GM23338 (cell line): ENCODE measurements around the gene TCF7L1. TPM values are rescaled to one million over a fixed set of nuclear protein-coding genes. Genes with fewer than 3 reads are reported as not detected.

Source experiments
- ATAC-seq: fragments of 200-7000 bp; cut with Tn5 transposase; 3 replicates; pipeline ENCODE4 v1.9.1; 2020
- DNase-seq: peaks from one replicate; pipeline ENCODE4 v3.0.0-alpha.2; 2015; ENCODE audit warnings: low spot score
- H2AFZ ChIP-seq: fragments of 200-600 bp; sonication (generic); 2 replicates; pipeline ENCODE4 v1.8.0; 2016; ENCODE audit warnings: antibody characterized with exemption, mild to moderate bottlenecking, moderate library complexity
- H3F3A ChIP-seq: fragments of 200-600 bp; sonication (generic); replicated peaks from 2 replicates; pipeline ENCODE4 v1.8.0; 2017; ENCODE audit warnings: antibody characterized with exemption, mixed run types, low read depth
- H3K27ac ChIP-seq: fragments of 200-600 bp; sonication (generic); 2 replicates; pipeline ENCODE4 v1.6.1; 2016; ENCODE audit warnings: low read depth
- H3K27me3 ChIP-seq: fragments of 200-600 bp; sonication (generic); 2 replicates; pipeline ENCODE4 v1.8.0; 2016; ENCODE audit warnings: mild to moderate bottlenecking, mixed run types, moderate library complexity; ENCODE audit not compliant: insufficient read depth
- H3K36me3 ChIP-seq: fragments of 200-600 bp; sonication (generic); 2 replicates; pipeline ENCODE4 v1.8.0; 2016; ENCODE audit warnings: mild to moderate bottlenecking; ENCODE audit not compliant: insufficient read depth
- H3K4me1 ChIP-seq: fragments of 200-600 bp; sonication (generic); 2 replicates; pipeline ENCODE4 v1.8.0; 2016; ENCODE audit warnings: mild to moderate bottlenecking, moderate library complexity; ENCODE audit not compliant: insufficient read depth
- H3K4me2 ChIP-seq: fragments of 200-600 bp; sonication (generic); 2 replicates; pipeline ENCODE4 v1.7.1; 2017; ENCODE audit warnings: mixed run types
- H3K4me3 ChIP-seq: fragments of 200-600 bp; sonication (generic); 2 replicates; pipeline ENCODE4 v1.6.1; 2016; ENCODE audit warnings: mixed run types
- H3K79me2 ChIP-seq: fragments of 200-600 bp; sonication (generic); replicated peaks from 2 replicates; pipeline ENCODE4 v1.8.0; 2017; ENCODE audit warnings: mild to moderate bottlenecking; ENCODE audit not compliant: insufficient read depth
- H3K9me2 ChIP-seq: fragments of 200-600 bp; sonication (generic); 2 replicates; pipeline ENCODE4 v1.8.0; 2017; ENCODE audit not compliant: insufficient read depth
- H4K20me1 ChIP-seq: fragments of 200-600 bp; sonication (generic); replicated peaks from 2 replicates; pipeline ENCODE4 v1.8.0; 2017; ENCODE audit warnings: mild to moderate bottlenecking; ENCODE audit not compliant: insufficient read depth
- H3K27ac Mint-ChIP-seq: 2 replicates; pipeline ENCODE4 v1.8.0; 2020; ENCODE audit warnings: inconsistent platforms, mild to moderate bottlenecking, moderate library complexity, mixed read lengths
- H3K27me3 Mint-ChIP-seq: 3 replicates; pipeline ENCODE4 v1.8.0; 2022; ENCODE audit warnings: low read depth, mild to moderate bottlenecking, moderate library complexity, mixed read lengths, inconsistent platforms; ENCODE audit not compliant: insufficient read depth, poor library complexity
- H3K36me3 Mint-ChIP-seq: 3 replicates; pipeline ENCODE4 v1.8.0; 2021; ENCODE audit warnings: low read depth, mild to moderate bottlenecking, inconsistent platforms, moderate library complexity, mixed read lengths
- H3K4me1 Mint-ChIP-seq: 3 replicates; pipeline ENCODE4 v1.8.0; 2020; ENCODE audit warnings: mild to moderate bottlenecking, inconsistent platforms, mixed read lengths
- H3K4me3 Mint-ChIP-seq: 3 replicates; pipeline ENCODE4 v1.8.0; 2021; ENCODE audit warnings: moderate library complexity, mild to moderate bottlenecking, inconsistent platforms, mixed read lengths
- H3K9me3 Mint-ChIP-seq: 3 replicates; pipeline ENCODE4 v1.8.0; 2020; ENCODE audit warnings: moderate library complexity, mild to moderate bottlenecking, inconsistent platforms, mixed read lengths
- CREB1 ChIP-seq: fragments of 250-450 bp; sonication (Bioruptor Pico); IDR thresholded peaks from 2 replicates; pipeline ENCODE4 v1.5.0; 2020; ENCODE audit warnings: low read depth, mild to moderate bottlenecking, moderate library complexity
- EZH2 ChIP-seq: fragments of 200-600 bp; sonication (generic); IDR thresholded peaks from one replicate; pipeline ENCODE4 v1.8.0; 2017; ENCODE audit warnings: antibody characterized with exemption, mild to moderate bottlenecking, low read depth; ENCODE audit not compliant: unreplicated experiment
- EZH2phosphoT487 ChIP-seq: fragments of 200-600 bp; sonication (generic); IDR thresholded peaks from one replicate; pipeline ENCODE4 v1.8.1; 2018; ENCODE audit warnings: antibody characterized with exemption; ENCODE audit not compliant: unreplicated experiment
- JUNB ChIP-seq: IDR thresholded peaks from one replicate; pipeline ENCODE4 v1.6.1; 2016; ENCODE audit warnings: antibody characterized with exemption; ENCODE audit not compliant: unreplicated experiment
- NANOG ChIP-seq: IDR thresholded peaks from 2 replicates; pipeline ENCODE4 v1.6.1; 2016; ENCODE audit warnings: antibody characterized with exemption, borderline replicate concordance
- POLR2AphosphoS5 ChIP-seq: IDR thresholded peaks from 2 replicates; pipeline ENCODE4 v1.6.1; 2016; ENCODE audit warnings: antibody characterized with exemption, low read depth
- STAT1 ChIP-seq: IDR thresholded peaks from one replicate; pipeline ENCODE4 v1.6.1; 2016; ENCODE audit warnings: antibody characterized with exemption; ENCODE audit not compliant: unreplicated experiment
- ZNF114 ChIP-seq: fragments of 250-450 bp; sonication (Bioruptor Pico); IDR thresholded peaks from 2 replicates; pipeline ENCODE4 v1.5.0; 2020; ENCODE audit warnings: mild to moderate bottlenecking, moderate library complexity
- ZNF331 ChIP-seq: fragments of 250-450 bp; sonication (Bioruptor Pico); IDR thresholded peaks from 2 replicates; pipeline ENCODE4 v1.5.0; 2020; ENCODE audit warnings: low read depth, mild to moderate bottlenecking, moderate library complexity
- polyA plus RNA-seq: library from polyadenylated mRNA; unstranded; fragments of >200 nt; fragmentation: Nextera tagmentation; extraction: Ambion mirVana; gene quantifications from 2 replicates; pipeline ENCODE4 v1.2.1, GENCODE V29; 2016
- total RNA-seq: library from RNA; depleted of rRNA; stranded (reverse); fragments of >200 nt; shearing (Covaris generic); gene quantifications from 2 replicates; pipeline ENCODE4 v1.2.3, GENCODE V29; 2014
- TF ChIP-seq, protein P1 (sequence below): fragments of 250-450 bp; sonication (Bioruptor Pico); IDR thresholded peaks from 2 replicates; pipeline ENCODE4 v1.5.0; 2020; ENCODE audit warnings: mild to moderate bottlenecking, moderate library complexity
- TF ChIP-seq, protein P2 (sequence below): IDR thresholded peaks from 2 replicates; pipeline ENCODE4 v1.6.1; 2016; ENCODE audit warnings: antibody characterized with exemption
- TF ChIP-seq, protein P3 (sequence below), 2 experiments: fragments of 200-600 bp in 1 of 2; sonication (generic) in 1 of 2; conservative IDR thresholded peaks; 2 replicates each; pipeline versions ENCODE4 v1.5.1 to v1.6.1; 2016 to 2017; ENCODE audit warnings: antibody characterized with exemption in 2 of 2, low read depth in 2 of 2, mild to moderate bottlenecking in 2 of 2, moderate library complexity in 1 of 2
- TF ChIP-seq, protein P4 (sequence below): IDR thresholded peaks from one replicate; pipeline ENCODE4 v1.6.1; 2018; ENCODE audit warnings: antibody characterized with exemption; ENCODE audit not compliant: unreplicated experiment

TCF7L1 gene
- total and polyA plus RNA-seq, 2 experiments from 2014 or later: 47.3 to 101 TPM

DNA sequence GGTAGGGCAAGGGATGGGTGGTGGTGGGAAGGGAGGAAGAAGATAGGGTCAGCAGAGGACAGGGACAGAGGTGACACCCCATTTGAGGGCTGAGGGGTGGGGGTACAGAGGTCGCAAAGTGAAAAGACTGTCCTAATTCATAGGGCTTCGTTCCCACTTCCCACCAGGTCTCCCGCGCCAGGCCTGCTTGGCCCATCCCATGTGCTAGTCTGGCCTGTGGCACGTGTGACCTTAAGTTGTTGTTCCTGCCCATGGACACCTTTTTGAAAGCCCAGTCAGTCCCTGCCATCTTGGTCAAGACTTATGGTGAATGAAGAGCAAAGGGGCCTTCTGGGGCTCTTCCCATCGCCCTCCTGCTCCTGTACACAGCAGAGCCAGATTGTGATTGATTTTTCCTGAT is 148.4 kb downstream of the TCF7L1 start:
- TF ChIP-seq, protein P1, sequence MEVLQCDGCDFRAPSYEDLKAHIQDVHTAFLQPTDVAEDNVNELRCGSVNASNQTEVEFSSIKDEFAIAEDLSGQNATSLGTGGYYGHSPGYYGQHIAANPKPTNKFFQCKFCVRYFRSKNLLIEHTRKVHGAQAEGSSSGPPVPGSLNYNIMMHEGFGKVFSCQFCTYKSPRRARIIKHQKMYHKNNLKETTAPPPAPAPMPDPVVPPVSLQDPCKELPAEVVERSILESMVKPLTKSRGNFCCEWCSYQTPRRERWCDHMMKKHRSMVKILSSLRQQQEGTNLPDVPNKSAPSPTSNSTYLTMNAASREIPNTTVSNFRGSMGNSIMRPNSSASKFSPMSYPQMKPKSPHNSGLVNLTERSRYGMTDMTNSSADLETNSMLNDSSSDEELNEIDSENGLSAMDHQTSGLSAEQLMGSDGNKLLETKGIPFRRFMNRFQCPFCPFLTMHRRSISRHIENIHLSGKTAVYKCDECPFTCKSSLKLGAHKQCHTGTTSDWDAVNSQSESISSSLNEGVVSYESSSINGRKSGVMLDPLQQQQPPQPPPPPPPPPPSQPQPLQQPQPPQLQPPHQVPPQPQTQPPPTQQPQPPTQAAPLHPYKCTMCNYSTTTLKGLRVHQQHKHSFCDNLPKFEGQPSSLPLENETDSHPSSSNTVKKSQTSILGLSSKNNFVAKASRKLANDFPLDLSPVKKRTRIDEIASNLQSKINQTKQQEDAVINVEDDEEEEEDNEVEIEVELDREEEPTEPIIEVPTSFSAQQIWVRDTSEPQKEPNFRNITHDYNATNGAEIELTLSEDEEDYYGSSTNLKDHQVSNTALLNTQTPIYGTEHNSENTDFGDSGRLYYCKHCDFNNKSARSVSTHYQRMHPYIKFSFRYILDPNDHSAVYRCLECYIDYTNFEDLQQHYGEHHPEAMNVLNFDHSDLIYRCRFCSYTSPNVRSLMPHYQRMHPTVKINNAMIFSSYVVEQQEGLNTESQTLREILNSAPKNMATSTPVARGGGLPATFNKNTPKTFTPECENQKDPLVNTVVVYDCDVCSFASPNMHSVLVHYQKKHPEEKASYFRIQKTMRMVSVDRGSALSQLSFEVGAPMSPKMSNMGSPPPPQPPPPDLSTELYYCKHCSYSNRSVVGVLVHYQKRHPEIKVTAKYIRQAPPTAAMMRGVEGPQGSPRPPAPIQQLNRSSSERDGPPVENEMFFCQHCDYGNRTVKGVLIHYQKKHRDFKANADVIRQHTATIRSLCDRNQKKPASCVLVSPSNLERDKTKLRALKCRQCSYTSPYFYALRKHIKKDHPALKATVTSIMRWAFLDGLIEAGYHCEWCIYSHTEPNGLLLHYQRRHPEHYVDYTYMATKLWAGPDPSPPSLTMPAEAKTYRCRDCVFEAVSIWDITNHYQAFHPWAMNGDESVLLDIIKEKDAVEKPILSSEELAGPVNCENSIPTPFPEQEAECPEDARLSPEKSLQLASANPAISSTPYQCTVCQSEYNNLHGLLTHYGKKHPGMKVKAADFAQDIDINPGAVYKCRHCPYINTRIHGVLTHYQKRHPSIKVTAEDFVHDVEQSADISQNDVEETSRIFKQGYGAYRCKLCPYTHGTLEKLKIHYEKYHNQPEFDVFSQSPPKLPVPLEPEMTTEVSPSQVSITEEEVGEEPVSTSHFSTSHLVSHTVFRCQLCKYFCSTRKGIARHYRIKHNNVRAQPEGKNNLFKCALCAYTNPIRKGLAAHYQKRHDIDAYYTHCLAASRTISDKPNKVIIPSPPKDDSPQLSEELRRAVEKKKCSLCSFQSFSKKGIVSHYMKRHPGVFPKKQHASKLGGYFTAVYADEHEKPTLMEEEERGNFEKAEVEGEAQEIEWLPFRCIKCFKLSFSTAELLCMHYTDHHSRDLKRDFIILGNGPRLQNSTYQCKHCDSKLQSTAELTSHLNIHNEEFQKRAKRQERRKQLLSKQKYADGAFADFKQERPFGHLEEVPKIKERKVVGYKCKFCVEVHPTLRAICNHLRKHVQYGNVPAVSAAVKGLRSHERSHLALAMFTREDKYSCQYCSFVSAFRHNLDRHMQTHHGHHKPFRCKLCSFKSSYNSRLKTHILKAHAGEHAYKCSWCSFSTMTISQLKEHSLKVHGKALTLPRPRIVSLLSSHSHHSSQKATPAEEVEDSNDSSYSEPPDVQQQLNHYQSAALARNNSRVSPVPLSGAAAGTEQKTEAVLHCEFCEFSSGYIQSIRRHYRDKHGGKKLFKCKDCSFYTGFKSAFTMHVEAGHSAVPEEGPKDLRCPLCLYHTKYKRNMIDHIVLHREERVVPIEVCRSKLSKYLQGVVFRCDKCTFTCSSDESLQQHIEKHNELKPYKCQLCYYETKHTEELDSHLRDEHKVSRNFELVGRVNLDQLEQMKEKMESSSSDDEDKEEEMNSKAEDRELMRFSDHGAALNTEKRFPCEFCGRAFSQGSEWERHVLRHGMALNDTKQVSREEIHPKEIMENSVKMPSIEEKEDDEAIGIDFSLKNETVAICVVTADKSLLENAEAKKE (CRISPR knock-in tag): no peak
- TF ChIP-seq CREB1: no peak
- no peak for TF ChIP-seq POLR2AphosphoS5
- TF ChIP-seq, protein P2, sequence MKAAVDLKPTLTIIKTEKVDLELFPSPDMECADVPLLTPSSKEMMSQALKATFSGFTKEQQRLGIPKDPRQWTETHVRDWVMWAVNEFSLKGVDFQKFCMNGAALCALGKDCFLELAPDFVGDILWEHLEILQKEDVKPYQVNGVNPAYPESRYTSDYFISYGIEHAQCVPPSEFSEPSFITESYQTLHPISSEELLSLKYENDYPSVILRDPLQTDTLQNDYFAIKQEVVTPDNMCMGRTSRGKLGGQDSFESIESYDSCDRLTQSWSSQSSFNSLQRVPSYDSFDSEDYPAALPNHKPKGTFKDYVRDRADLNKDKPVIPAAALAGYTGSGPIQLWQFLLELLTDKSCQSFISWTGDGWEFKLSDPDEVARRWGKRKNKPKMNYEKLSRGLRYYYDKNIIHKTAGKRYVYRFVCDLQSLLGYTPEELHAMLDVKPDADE: no peak
- no peak for TF ChIP-seq EZH2
- TF ChIP-seq, protein P3, sequence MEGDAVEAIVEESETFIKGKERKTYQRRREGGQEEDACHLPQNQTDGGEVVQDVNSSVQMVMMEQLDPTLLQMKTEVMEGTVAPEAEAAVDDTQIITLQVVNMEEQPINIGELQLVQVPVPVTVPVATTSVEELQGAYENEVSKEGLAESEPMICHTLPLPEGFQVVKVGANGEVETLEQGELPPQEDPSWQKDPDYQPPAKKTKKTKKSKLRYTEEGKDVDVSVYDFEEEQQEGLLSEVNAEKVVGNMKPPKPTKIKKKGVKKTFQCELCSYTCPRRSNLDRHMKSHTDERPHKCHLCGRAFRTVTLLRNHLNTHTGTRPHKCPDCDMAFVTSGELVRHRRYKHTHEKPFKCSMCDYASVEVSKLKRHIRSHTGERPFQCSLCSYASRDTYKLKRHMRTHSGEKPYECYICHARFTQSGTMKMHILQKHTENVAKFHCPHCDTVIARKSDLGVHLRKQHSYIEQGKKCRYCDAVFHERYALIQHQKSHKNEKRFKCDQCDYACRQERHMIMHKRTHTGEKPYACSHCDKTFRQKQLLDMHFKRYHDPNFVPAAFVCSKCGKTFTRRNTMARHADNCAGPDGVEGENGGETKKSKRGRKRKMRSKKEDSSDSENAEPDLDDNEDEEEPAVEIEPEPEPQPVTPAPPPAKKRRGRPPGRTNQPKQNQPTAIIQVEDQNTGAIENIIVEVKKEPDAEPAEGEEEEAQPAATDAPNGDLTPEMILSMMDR (conservative IDR thresholded peaks at IDR 0.05; ENCODE audit: low read depth in 2 of 2): no peak
- TF ChIP-seq EZH2phosphoT487: no peak
- TF ChIP-seq NANOG: no peak
- TF ChIP-seq STAT1: no peak
- no peak for TF ChIP-seq ZNF114 (CRISPR knock-in tag)
- TF ChIP-seq JUNB: no peak
- TF ChIP-seq ZNF331 (CRISPR knock-in tag): no peak
- TF ChIP-seq, protein P4, sequence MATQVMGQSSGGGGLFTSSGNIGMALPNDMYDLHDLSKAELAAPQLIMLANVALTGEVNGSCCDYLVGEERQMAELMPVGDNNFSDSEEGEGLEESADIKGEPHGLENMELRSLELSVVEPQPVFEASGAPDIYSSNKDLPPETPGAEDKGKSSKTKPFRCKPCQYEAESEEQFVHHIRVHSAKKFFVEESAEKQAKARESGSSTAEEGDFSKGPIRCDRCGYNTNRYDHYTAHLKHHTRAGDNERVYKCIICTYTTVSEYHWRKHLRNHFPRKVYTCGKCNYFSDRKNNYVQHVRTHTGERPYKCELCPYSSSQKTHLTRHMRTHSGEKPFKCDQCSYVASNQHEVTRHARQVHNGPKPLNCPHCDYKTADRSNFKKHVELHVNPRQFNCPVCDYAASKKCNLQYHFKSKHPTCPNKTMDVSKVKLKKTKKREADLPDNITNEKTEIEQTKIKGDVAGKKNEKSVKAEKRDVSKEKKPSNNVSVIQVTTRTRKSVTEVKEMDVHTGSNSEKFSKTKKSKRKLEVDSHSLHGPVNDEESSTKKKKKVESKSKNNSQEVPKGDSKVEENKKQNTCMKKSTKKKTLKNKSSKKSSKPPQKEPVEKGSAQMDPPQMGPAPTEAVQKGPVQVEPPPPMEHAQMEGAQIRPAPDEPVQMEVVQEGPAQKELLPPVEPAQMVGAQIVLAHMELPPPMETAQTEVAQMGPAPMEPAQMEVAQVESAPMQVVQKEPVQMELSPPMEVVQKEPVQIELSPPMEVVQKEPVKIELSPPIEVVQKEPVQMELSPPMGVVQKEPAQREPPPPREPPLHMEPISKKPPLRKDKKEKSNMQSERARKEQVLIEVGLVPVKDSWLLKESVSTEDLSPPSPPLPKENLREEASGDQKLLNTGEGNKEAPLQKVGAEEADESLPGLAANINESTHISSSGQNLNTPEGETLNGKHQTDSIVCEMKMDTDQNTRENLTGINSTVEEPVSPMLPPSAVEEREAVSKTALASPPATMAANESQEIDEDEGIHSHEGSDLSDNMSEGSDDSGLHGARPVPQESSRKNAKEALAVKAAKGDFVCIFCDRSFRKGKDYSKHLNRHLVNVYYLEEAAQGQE: no peak
- H3K79me2 ChIP-seq: peaks cover 63% of the 10 kb centered on the region
- no peaks in the 10 kb centered on the region for H3K9me2 ChIP-seq
- Mint-ChIP-seq H3K27me3 (peaks cover 36% of the 10 kb centered on the region), H3K4me3 (no peak overlapping the region; the same call in 2 of the 3 replicates), H3K36me3 (peaks cover 26% of the 10 kb centered on the region), H3K27ac (no peak overlapping the region), H3K9me3 (no peaks in the 10 kb centered on the region), H3K4me1 (peaks cover 46% of the 10 kb centered on the region)
- peaks cover 25% of the 10 kb centered on the region for H3K4me1 ChIP-seq
- no peak overlapping the region for H2AFZ ChIP-seq
- peaks cover 17% of the 10 kb centered on the region; the same call in 1 of the 2 replicates for H3F3A ChIP-seq
- 0 out of 2 replicates have a peak, but pooled peaks cover 2% of the 10 kb centered on the region for H3K36me3 ChIP-seq
- H3K4me2 ChIP-seq: no peak overlapping the region
- no peak overlapping the region for H3K4me3 ChIP-seq
- peaks cover 37% of the 10 kb centered on the region for H4K20me1 ChIP-seq
- H3K27ac ChIP-seq: 0 out of 2 replicates have a peak overlapping the region, but pooled peaks have one; percentile 32
- H3K27me3 ChIP-seq: no peaks in the 10 kb centered on the region
- ATAC-seq: no peak
- DNase-seq: no peak
